ENCODE results near the gene TRIM4. TPM values are rescaled to one million over a fixed set of nuclear protein-coding genes. Genes with fewer than 3 reads are reported as not detected.

Gene TRIM4
- total and polyA plus RNA-seq, 2 experiments from 2014 or later: 5.5 to 13.7 TPM

DNA sequence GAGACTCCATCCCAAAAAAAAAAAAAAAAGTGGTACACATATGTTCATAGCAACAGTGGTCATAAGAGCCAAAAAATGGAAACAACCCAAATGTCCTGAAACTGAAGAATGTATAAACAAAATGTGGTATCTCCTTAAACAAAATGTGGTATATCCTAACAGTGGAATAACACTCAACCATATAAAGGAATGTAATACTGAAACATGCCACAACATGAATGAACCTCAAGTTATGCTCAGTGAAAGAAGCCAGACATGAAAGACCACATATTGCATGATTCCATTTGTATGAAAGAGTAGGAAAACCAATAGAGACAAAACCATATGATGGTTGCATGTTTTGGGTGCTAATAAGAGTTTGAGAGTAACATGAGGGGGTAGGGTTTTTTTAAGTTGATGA, 7.0 kb upstream of the TRIM4 start (continued):
- TF ChIP-seq, protein P1, sequence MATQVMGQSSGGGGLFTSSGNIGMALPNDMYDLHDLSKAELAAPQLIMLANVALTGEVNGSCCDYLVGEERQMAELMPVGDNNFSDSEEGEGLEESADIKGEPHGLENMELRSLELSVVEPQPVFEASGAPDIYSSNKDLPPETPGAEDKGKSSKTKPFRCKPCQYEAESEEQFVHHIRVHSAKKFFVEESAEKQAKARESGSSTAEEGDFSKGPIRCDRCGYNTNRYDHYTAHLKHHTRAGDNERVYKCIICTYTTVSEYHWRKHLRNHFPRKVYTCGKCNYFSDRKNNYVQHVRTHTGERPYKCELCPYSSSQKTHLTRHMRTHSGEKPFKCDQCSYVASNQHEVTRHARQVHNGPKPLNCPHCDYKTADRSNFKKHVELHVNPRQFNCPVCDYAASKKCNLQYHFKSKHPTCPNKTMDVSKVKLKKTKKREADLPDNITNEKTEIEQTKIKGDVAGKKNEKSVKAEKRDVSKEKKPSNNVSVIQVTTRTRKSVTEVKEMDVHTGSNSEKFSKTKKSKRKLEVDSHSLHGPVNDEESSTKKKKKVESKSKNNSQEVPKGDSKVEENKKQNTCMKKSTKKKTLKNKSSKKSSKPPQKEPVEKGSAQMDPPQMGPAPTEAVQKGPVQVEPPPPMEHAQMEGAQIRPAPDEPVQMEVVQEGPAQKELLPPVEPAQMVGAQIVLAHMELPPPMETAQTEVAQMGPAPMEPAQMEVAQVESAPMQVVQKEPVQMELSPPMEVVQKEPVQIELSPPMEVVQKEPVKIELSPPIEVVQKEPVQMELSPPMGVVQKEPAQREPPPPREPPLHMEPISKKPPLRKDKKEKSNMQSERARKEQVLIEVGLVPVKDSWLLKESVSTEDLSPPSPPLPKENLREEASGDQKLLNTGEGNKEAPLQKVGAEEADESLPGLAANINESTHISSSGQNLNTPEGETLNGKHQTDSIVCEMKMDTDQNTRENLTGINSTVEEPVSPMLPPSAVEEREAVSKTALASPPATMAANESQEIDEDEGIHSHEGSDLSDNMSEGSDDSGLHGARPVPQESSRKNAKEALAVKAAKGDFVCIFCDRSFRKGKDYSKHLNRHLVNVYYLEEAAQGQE (IDR thresholded peaks at IDR 0.05; ENCODE audit: unreplicated experiment): no peak
- no peak for TF ChIP-seq CREB1 (CRISPR knock-in tag; IDR thresholded peaks at IDR 0.05; ENCODE audit: low read depth)

DNA sequence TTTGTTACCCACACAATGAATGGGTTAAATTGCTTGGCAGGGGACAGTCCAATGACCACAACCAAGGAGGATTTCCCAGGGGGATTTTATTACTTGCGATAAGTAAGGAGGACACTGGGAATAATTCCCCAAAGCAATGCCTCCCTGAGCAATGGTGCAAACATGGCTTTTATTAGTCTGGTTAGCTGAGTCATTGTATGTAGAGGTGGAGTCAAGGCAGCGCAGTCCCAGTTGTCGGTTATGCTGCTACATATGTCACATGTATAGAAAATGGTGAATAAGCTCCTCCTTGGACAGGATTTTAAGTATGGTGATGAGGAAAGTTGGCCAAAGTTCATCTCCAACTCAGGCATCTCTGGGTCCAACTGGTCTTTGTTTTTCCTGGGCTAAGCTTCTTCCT, 3.9 kb upstream of the TRIM4 start:
- Histone ChIP-seq H3K79me2 (replicated peaks; ENCODE audit: insufficient read depth) (peaks cover 6% of the 10 kb centered on the region), H3K4me1 (ENCODE audit: insufficient read depth) (no peaks in the 10 kb centered on the region), H2AFZ (no peak overlapping the region), H4K20me1 (replicated peaks; ENCODE audit: insufficient read depth) (no peaks in the 10 kb centered on the region; the same call in 1 of the 2 replicates), H3K9me2 (ENCODE audit: insufficient read depth) (peaks cover 5% of the 10 kb centered on the region; the same call in 1 of the 2 replicates), H3K36me3 (ENCODE audit: insufficient read depth) (no peaks in the 10 kb centered on the region), H3K27me3 (ENCODE audit: insufficient read depth) (no peaks in the 10 kb centered on the region), H3F3A (replicated peaks; ENCODE audit: low read depth) (no peaks in the 10 kb centered on the region), H3K4me2 (no peak overlapping the region), H3K4me3 (no peak overlapping the region), H3K27ac (ENCODE audit: low read depth) (no peak overlapping the region)
- Mint-ChIP-seq H3K27me3 (ENCODE audit: insufficient read depth, low read depth, poor library complexity) (peaks cover 4% of the 10 kb centered on the region), H3K36me3 (ENCODE audit: low read depth) (peaks cover 33% of the 10 kb centered on the region), H3K9me3 (peaks cover 34% of the 10 kb centered on the region), H3K4me1 (peaks cover 8% of the 10 kb centered on the region; the same call in 2 of the 3 replicates), H3K27ac (no peak overlapping the region), H3K4me3 (no peak overlapping the region)
- ATAC-seq: no peak
- no peak for TF ChIP-seq EZH2phosphoT487 (IDR thresholded peaks at IDR 0.05; ENCODE audit: unreplicated experiment)
- no peak for DNase-seq (ENCODE audit: low spot score)

DNA sequence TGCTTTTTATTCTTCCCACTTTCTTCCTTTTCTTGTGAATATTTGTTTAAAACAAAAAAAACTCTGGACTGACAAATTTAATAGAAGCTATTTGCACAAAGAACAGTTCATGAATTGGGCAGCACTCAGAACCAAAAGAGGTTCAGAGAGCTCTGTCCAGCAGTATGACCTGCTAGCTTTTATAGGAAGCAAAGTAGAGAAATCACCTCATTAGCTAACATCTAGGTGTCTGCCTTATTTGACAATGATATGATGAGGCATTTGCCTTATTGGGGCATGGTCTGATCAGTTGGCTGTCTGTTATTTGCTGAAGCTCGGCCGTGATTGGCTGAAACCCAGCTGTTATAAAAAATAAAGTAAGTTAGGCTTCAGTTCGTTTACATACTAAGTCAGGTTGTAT, 819 bp upstream of the TRIM4 start:
- DNase-seq (ENCODE audit: low spot score): no peak
- peaks cover 5% of the 10 kb centered on the region; the same call in 1 of the 2 replicates for H3K9me2 ChIP-seq (ENCODE audit: insufficient read depth)
- H2AFZ ChIP-seq: no peak overlapping the region
- peak overlapping the region; percentile 81 for H3K4me2 ChIP-seq
- no peaks in the 10 kb centered on the region for H3K36me3 ChIP-seq (ENCODE audit: insufficient read depth)
- Mint-ChIP-seq H3K4me3 (peak overlapping the region; percentile 76), H3K9me3 (peaks cover 36% of the 10 kb centered on the region), H3K27me3 (ENCODE audit: insufficient read depth, low read depth, poor library complexity) (peaks cover 8% of the 10 kb centered on the region), H3K36me3 (ENCODE audit: low read depth) (peaks cover 46% of the 10 kb centered on the region), H3K27ac (no peak overlapping the region), H3K4me1 (no peaks in the 10 kb centered on the region)
- H3K79me2 ChIP-seq (replicated peaks; ENCODE audit: insufficient read depth): peaks cover 25% of the 10 kb centered on the region
- no peaks in the 10 kb centered on the region for H3K27me3 ChIP-seq (ENCODE audit: insufficient read depth)
- no peak for TF ChIP-seq EZH2phosphoT487 (IDR thresholded peaks at IDR 0.05; ENCODE audit: unreplicated experiment)
- TF ChIP-seq JUNB (IDR thresholded peaks at IDR 0.05; ENCODE audit: unreplicated experiment): no peak
- TF ChIP-seq, protein P1 (IDR thresholded peaks at IDR 0.05; ENCODE audit: unreplicated experiment): peak; percentile 39
- no peak overlapping the region for H3K27ac ChIP-seq (ENCODE audit: low read depth)
- no peaks in the 10 kb centered on the region for H3K4me1 ChIP-seq (ENCODE audit: insufficient read depth)
- no peaks in the 10 kb centered on the region; the same call in 1 of the 2 replicates for H4K20me1 ChIP-seq (replicated peaks; ENCODE audit: insufficient read depth)
- ATAC-seq: no peak
- H3F3A ChIP-seq (replicated peaks; ENCODE audit: low read depth): no peaks in the 10 kb centered on the region
- peak overlapping the region; percentile 68 for H3K4me3 ChIP-seq
